NCI-H2227 treated with DMSO at 0.1 percent for 48 hours (cell line): ENCODE results near the gene CHRNE.
A peak's percentile ranks its signal among the peaks of the same experiment; 100 is the strongest.

Source experiments
- DNase-seq: peaks from one replicate; lab custom pipeline; 2025; lab: John Stamatoyannopoulos, UW

The CHRNE gene

DNA sequence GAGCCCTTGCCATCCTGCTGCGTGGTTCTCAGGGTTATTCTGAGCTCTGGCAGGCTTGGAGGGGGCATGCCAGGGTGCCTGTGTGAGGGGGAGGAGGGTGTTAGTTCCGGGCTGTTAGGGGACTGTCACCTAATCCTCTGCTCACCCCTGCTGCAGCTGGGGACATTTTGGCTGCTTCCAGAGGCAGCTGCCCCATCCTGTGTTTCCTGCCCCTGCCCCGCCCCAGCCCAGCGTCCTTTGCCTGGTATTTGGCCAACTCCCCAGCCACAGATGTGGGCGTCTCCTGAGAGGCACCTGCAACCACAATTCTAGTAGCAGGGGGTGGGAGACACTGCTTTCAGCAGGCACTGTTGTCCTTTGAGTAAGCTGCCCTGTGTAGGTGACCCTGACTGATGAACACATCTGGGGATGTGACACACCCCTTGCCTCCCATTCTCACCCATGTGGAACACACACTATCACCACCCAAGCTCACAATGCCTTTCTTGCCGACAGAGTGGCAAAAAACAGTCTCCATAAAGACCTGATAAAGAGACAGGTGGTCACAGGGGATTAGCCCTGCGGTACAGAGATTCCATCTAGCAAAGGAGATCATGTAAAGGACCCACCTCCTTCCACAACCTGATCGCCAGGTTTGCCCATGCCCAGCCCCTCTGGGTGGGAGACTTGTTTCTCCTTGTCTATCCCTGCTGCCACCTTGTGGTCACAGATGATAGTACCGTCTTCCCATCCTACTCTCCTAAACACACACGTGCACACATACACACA is at the start of gene CHRNE:
Gene CHRNE (minus strand): TSS at position 48 of the 768 bp plus-strand sequence. CDS start 35 bp downstream, at position 13.
- DNase-seq, result peak; percentile 53

DNA sequence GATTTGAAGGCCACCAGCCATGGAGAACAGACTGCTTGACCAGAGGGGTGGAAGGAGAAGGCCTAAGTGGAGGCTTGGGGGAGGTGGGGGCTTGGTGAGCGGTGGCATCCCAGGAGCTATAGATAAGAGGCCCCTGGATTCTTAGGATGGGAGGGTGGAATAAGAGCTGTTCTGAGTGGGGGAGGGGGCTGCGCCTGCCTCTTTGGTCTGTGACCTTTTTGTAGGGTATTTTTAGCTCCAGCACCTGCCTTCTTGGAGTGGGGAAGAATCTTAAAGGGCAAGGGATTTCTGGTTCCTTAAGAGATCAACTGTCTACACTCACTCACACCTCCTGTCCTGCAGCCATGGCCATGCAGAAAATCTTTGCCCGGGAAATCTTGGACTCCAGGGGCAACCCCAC is 48.6 kb upstream of the CHRNE start:
- no peak for DNase-seq

DNA sequence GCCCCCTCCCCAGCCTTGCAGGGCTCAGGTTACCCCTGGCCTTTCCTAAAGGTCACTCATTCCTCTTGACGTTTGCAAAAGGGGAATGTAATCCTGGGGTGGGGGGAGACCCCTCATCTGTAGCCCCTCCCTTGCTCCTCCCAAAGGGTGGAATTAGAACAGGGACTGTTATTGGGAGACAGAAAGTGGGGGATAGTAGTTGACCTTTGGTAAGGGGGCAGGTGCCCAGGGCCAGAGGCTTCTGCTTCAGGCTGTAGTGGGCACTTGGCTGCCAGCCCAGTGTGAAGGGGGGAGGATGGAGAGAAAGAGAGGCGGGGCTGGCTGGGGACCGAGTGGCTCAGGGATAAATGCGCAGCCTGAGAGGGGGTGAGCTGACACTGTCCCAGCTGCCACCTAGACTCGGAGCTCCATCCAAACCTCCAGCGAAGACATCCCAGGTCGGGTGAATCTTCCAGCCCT is 47.9 kb upstream of the CHRNE start, which contains the start of gene ENO3:
Gene ENO3 (plus strand): TSS at position 374 of the 459 bp plus-strand sequence. CDS start 711 bp downstream, outside the sequence.
- no peak for DNase-seq

DNA sequence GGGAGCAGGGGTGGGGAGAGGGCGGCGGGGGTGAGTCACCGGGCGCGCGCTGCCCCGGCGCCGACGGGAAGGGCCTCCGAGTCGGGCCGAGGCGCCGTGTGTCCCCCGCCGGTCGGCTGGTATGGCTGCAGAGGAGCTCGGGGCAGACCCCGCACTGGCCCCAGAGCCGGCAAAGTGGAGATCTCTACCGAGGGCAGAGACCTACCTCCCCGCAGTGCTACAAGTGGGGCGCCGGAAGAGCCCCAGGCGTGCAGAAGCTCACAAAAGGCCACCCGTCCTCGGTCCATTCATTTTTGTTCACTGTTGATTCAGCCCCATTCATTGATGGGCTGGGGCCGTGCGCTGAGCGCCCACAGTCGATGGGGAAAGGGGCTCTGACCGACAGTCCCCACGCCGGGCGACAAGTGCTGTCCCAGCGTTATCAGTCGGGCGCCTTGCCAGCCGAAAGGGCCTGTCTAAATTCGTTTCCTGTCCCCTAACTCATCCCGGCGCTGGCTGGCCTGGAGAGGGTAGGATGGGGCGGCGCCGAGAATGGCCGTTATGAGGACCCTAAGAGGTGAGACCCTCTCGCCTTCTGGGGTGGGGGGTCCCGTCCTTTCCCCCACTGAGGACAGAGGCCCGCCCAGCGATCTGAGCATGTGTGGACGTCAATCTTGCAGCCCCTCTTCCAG is 47.3 kb upstream of the CHRNE start:
- no peak for DNase-seq

- DNase-seq, result no peak
Observed at GRCh38 chr17:4949321-4950074, 46.6 kb upstream of the CHRNE start.

GRCh38 chr17:4948931-4949320 is 46.0 kb upstream of the CHRNE start:
- peak; percentile 73 for DNase-seq

- DNase-seq, result peak; percentile 73
Observed at GRCh38 chr17:4948166-4948930, 45.5 kb upstream of the CHRNE start, which contains the start of gene PFN1. PFN1 (minus strand) TSS chr17:4948530; CDS start chr17:4948394, 136 bp downstream.

- peak; percentile 11 for DNase-seq
Observed at GRCh38 chr17:4947411-4948165, 44.7 kb upstream of the CHRNE start.

- no peak for DNase-seq
Observed at GRCh38 chr17:4947010-4947410, 44.1 kb upstream of the CHRNE start.

- DNase-seq, result no peak
Observed at GRCh38 chr17:4946312-4946976, 43.5 kb upstream of the CHRNE start.

GRCh38 chr17:4945944-4946280 is 43.0 kb upstream of the CHRNE start:
- DNase-seq, result no peak

DNA sequence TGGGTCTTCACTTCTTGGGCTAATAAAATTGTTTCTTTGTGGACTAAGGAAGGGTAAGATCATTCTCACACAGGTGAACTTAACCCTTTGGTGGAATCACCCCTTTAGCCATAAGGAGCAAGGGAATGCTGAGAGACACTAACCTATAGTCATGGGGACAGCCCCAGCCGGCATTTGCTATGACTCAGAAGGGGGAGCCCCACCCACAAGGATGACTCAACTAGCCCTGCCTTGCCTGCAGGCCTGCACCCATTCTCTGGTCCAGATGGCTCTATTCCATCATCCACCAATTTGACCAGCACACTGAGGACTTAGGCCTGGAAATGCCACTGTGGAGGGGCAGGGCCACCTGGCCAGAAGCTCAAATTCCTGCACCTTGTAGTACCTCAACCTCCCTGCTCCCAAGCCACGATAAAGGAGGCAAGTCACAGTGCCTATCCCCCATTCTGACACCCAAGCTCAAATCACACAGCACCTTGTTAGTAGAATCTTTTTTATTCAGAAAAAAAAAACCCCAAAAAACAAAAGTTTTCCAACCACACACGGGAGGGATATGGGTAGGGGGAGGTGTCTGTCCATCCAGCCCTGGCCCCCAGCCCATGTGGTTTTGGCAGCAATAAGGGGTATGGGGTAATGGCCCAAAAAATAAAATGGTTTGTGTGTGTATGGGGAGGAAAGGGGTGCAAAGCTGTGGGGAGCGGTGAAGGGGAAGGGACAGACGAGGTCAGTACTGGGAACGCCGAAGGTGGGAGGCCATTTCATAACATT is 42.5 kb upstream of the CHRNE start:
- DNase-seq, result no peak

DNA sequence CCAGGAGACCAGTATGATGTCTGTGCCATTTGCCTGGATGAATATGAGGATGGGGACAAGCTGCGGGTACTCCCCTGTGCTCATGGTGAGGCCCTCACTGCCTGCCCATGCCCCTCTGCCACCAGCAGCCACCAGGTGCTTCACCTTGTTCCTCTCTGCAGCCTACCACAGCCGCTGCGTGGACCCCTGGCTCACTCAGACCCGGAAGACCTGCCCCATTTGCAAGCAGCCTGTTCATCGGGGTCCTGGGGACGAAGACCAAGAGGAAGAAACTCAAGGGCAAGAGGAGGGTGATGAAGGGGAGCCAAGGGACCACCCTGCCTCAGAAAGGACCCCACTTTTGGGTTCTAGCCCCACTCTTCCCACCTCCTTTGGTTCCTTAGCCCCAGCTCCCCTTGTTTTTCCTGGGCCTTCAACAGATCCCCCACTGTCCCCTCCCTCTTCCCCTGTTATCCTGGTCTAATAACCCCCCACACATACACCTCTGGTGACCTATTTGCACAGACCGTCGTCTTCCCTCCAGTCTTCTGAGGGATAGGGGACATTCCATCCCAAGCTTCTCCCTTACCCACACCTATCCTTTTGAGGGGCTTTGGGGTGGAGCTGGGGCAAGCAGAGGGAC is 41.8 kb upstream of the CHRNE start:
- no peak for DNase-seq

GRCh38 chr17:4944163-4944553 is 41.3 kb upstream of the CHRNE start:
- no peak for DNase-seq

GRCh38 chr17:4942760-4943508 is 40.0 kb upstream of the CHRNE start:
- DNase-seq, result no peak

- no peak for DNase-seq
Observed at GRCh38 chr17:4941319-4941610, 38.4 kb upstream of the CHRNE start.

DNA sequence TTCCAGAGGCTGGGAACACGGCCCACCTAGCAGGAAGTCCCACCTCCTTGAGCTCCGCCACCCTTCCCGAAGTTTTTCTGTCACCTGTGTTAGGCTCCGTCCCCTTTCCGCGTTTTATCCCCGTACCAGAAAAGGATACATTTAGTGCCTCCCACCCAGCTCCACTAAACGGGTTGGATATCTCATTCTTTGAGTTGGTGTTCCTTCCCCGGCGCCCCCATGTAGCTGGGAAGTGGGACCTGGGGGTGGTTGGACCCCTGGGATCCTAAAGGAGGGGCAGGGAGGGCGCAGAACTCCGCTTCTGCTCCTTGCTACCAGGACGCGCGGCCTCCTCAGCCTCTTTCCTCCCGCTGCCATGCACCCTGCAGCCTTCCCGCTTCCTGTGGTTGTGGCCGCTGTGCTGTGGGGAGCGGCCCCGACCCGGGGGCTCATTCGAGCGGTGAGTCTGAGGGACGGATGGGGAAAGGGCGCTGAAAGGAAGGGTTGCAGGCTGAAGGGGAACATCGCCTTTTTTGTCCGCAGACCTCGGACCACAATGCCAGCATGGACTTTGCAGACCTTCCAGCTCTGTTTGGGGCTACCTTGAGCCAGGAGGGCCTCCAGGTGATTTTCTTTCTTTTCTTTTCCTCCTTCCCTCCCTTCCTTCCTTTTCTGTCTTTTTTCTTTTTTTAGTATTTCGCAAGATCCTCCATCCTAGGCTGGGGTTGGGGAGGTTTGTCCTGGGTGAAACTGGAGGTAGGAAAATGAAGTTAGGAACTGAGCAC is 37.8 kb upstream of the CHRNE start:
- DNase-seq, result no peak
